Testis (tissue), 2 donors: ENCODE results near the gene AGAP1.

Source experiments
- POLR2A ChIP-seq: fragments of 450-650 bp; IDR thresholded peaks from one replicate; pipeline ENCODE4 v1.6.1; 2017; ENCODE audit warnings: antibody characterized with exemption, mild to moderate bottlenecking, moderate library complexity
- TF ChIP-seq, protein P1 (sequence below), 3 experiments: fragments of 450-650 bp in 2 of 3; fragments of 200-600 bp in 1 of 3; sonication (generic) in 1 of 3; IDR thresholded peaks; one replicate each; pipeline ENCODE4 v1.5.1; 2016 to 2019; ENCODE audit warnings: antibody characterized with exemption in 3 of 3, mild to moderate bottlenecking in 2 of 3, moderate library complexity in 1 of 3

DNA sequence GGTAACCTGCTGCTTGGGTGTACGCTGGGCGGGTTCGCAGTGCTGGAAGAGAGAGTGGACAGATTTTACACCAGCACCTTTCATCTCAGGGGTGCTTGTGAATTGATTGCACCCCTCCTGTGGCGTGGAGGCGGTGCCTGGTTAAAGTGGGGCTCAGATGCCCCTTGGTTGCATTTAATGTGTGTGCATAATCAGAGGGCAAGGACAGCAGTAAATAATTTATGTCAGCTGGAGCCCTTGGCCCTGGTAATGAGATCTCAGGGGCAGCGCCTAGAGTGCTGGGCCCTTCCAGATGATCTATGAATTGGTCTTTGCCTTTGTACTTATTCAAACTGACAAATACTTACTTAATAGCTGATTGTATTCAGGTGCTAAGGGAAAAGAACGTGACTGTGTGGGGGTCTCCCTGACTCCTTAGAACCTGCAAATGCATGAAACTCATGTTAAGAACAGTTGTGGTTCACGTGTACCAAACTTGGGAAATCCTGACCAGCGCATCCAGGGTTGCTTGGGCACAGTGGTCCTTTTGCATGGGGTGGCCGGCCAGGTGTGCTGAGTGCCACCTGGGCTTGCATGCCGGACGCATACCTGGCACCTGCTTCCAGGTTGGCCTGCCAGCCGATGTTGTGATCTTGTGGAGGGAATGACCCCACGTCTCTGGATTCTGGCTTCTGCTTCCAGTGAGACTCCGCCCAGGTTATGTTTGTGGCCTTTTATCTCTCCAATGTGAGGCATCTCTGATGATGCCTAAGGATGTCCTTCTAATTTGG, 118.5 kb downstream of the AGAP1 start:
- TF ChIP-seq, protein P1, sequence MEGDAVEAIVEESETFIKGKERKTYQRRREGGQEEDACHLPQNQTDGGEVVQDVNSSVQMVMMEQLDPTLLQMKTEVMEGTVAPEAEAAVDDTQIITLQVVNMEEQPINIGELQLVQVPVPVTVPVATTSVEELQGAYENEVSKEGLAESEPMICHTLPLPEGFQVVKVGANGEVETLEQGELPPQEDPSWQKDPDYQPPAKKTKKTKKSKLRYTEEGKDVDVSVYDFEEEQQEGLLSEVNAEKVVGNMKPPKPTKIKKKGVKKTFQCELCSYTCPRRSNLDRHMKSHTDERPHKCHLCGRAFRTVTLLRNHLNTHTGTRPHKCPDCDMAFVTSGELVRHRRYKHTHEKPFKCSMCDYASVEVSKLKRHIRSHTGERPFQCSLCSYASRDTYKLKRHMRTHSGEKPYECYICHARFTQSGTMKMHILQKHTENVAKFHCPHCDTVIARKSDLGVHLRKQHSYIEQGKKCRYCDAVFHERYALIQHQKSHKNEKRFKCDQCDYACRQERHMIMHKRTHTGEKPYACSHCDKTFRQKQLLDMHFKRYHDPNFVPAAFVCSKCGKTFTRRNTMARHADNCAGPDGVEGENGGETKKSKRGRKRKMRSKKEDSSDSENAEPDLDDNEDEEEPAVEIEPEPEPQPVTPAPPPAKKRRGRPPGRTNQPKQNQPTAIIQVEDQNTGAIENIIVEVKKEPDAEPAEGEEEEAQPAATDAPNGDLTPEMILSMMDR (IDR thresholded peaks at IDR 0.05), result no peak
- TF ChIP-seq POLR2A, result no peak
